Measurements from ENCODE around the gene PTPRD.

GRCh38 chr9:9792144-9792857 lies 820.5 kb downstream of the PTPRD start:
- TF ChIP-seq CTCF (IDR thresholded peaks at IDR 0.05) (no peak), POLR2A (IDR thresholded peaks at IDR 0.05) (no peak)

All from Peyer's patch (tissue), 4 donors.